Neural cell (in vitro differentiated cells): ENCODE data around the gene CFAP92. TPM values are rescaled to one million over a fixed set of nuclear protein-coding genes. Genes with fewer than 3 reads are reported as not detected.

ENCODE experiments used
- H2AFZ ChIP-seq: fragments of 200-600, 300-800 bp; sonication (generic), shearing (Covaris generic); 2 replicates; pipeline ENCODE4 v1.6.0; 2014; ENCODE audit warnings: low read depth, mild to moderate bottlenecking, antibody characterized with exemption, low read length, moderate library complexity
- H3F3A ChIP-seq: fragments of 200-600 bp; shearing (Covaris generic); 2 replicates; pipeline ENCODE4 v1.6.1; 2016; ENCODE audit warnings: mild to moderate bottlenecking, moderate library complexity, mixed read lengths, antibody characterized with exemption, low read length; ENCODE audit not compliant: insufficient read depth, poor library complexity, severe bottlenecking
- H3K27ac ChIP-seq: fragments of 200-600, 300-800 bp; sonication (generic), shearing (Covaris generic); 2 replicates; pipeline ENCODE4 v1.5.1; 2014; ENCODE audit warnings: mild to moderate bottlenecking, low read length, moderate library complexity
- H3K27me3 ChIP-seq: fragments of 300-800, 200-600 bp; sonication (generic), shearing (Covaris generic); 2 replicates; pipeline ENCODE4 v1.6.0; 2014; ENCODE audit warnings: mild to moderate bottlenecking, low read depth, low read length, moderate library complexity; ENCODE audit not compliant: insufficient read depth
- H3K36me3 ChIP-seq: fragments of 300-800, 200-600 bp; sonication (generic), shearing (Covaris generic); 2 replicates; pipeline ENCODE4 v1.5.1; 2014; ENCODE audit warnings: mild to moderate bottlenecking, antibody characterized with exemption, low read length, moderate library complexity; ENCODE audit not compliant: insufficient read depth
- H3K4me2 ChIP-seq: fragments of 300-800, 200-600 bp; sonication (generic), shearing (Covaris generic); 2 replicates; pipeline ENCODE4 v1.6.0; 2014; ENCODE audit warnings: mild to moderate bottlenecking, low read length
- H3K4me3 ChIP-seq: fragments of 300-800, 200-600 bp; sonication (generic), shearing (Covaris generic); 2 replicates; pipeline ENCODE4 v1.5.1; 2014; ENCODE audit warnings: mild to moderate bottlenecking, low read length, moderate library complexity
- H3K79me2 ChIP-seq: fragments of 200-600 bp; shearing (Covaris generic); replicated peaks from 2 replicates; pipeline ENCODE4 v1.6.0; 2014; ENCODE audit warnings: mild to moderate bottlenecking, low read length, moderate library complexity; ENCODE audit not compliant: insufficient read depth
- H3K9ac ChIP-seq: fragments of 300-800, 200-600 bp; sonication (generic), shearing (Covaris generic); 2 replicates; pipeline ENCODE4 v1.6.1; 2016; ENCODE audit warnings: mild to moderate bottlenecking, low read length, mixed read lengths
- H3K9me2 ChIP-seq: fragments of 200-600 bp; shearing (Covaris generic); 2 replicates; pipeline ENCODE4 v1.6.1; 2016; ENCODE audit warnings: mild to moderate bottlenecking, low read length, mixed read lengths; ENCODE audit not compliant: insufficient read depth
- H3K9me3 ChIP-seq: fragments of 200-600, 300-800 bp; sonication (generic), shearing (Covaris generic); 2 replicates; pipeline ENCODE4 v1.6.1; 2016; ENCODE audit warnings: mild to moderate bottlenecking, mixed run types, low read length, moderate library complexity, mixed read lengths
- H4K20me1 ChIP-seq: fragments of 200-600 bp; shearing (Covaris generic); 2 replicates; pipeline ENCODE4 v1.6.1; 2016; ENCODE audit warnings: mild to moderate bottlenecking, mixed run types; ENCODE audit not compliant: insufficient read depth
- CTCF ChIP-seq: fragments of 450-650 bp; IDR thresholded peaks from 2 replicates; pipeline ENCODE4 v1.5.1; 2014; ENCODE audit warnings: antibody characterized with exemption, mild to moderate bottlenecking, moderate library complexity; ENCODE audit not compliant: poor library complexity, severe bottlenecking
- EP300 ChIP-seq: fragments of 450-650 bp; conservative IDR thresholded peaks from 2 replicates; pipeline ENCODE4 v1.6.1; 2014; ENCODE audit warnings: antibody characterized with exemption, mild to moderate bottlenecking, moderate library complexity; ENCODE audit not compliant: poor library complexity, severe bottlenecking
- EZH2 ChIP-seq: fragments of 200-600, 300-800 bp; shearing (Covaris generic), sonication (generic); IDR thresholded peaks from 2 replicates; pipeline ENCODE4 v1.6.1; 2014; ENCODE audit warnings: antibody characterized with exemption, low read length, borderline replicate concordance, mild to moderate bottlenecking; ENCODE audit not compliant: insufficient read depth, poor library complexity, severe bottlenecking
- MXI1 ChIP-seq: fragments of 450-650 bp; conservative IDR thresholded peaks from 2 replicates; pipeline ENCODE4 v1.6.1; 2014; ENCODE audit warnings: antibody characterized with exemption, mild to moderate bottlenecking; ENCODE audit not compliant: poor library complexity, severe bottlenecking
- POLR2AphosphoS5 ChIP-seq: IDR thresholded peaks from 2 replicates; pipeline ENCODE4 v1.6.1; 2012
- RAD21 ChIP-seq: fragments of 450-650 bp; conservative IDR thresholded peaks from 2 replicates; pipeline ENCODE4 v1.6.1; 2014; ENCODE audit warnings: antibody characterized with exemption, mild to moderate bottlenecking, moderate library complexity
- SMC3 ChIP-seq: fragments of 450-650 bp; conservative IDR thresholded peaks from 2 replicates; pipeline ENCODE4 v1.6.1; 2014; ENCODE audit warnings: antibody characterized with exemption, mild to moderate bottlenecking, moderate library complexity; ENCODE audit not compliant: poor library complexity
- TAF1 ChIP-seq: IDR thresholded peaks from 2 replicates; pipeline ENCODE4 v1.6.1; 2012; ENCODE audit warnings: low read depth
- polyA plus RNA-seq: library from polyadenylated mRNA; depleted of rRNA; stranded (reverse); fragments of >200 nt; gene quantifications from 2 replicates; pipeline ENCODE4 v1.2.3, GENCODE V29; 2014
- TF ChIP-seq, protein P1 (sequence below): IDR thresholded peaks from 2 replicates; pipeline ENCODE4 v1.6.1; 2012; ENCODE audit warnings: borderline replicate concordance

The CFAP92 gene
- polyA plus RNA-seq, 1 donor from 2014 or later = 0.69 TPM

DNA sequence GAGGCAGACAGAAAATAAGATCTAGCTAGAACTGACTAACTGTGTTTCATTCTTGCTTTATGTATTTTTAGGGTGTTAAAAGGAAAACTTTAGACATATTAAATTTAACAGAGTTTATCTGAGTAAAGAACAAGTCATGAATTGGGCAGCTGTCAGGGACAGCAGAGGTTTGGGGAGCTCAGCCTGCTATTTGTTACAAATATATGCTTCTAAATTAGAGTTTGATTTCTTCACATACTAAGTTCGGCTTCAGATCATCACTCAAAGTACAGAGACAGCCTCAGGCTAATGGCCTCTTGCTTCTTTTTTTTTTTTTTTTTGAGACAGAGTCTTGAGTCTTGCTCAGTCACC is 29.1 kb upstream of the CFAP92 start:
- Histone ChIP-seq H3K4me3 (no peak overlapping the region), H4K20me1 (no peaks in the 10 kb centered on the region), H3K79me2 (no peaks in the 10 kb centered on the region), H3K9me3 (no peaks in the 10 kb centered on the region), H3K36me3 (no peaks in the 10 kb centered on the region), H3K27ac (no peak overlapping the region), H3K4me2 (no peak overlapping the region), H3K9ac (no peak overlapping the region), H2AFZ (no peak overlapping the region), H3F3A (no peaks in the 10 kb centered on the region), H3K27me3 (no peaks in the 10 kb centered on the region), H3K9me2 (no peaks in the 10 kb centered on the region)
- no peak for TF ChIP-seq CTCF
- no peak for TF ChIP-seq TAF1
- TF ChIP-seq EP300 = no peak
- no peak for TF ChIP-seq POLR2AphosphoS5
- no peak for TF ChIP-seq RAD21
- no peak for TF ChIP-seq EZH2
- TF ChIP-seq, protein P1, sequence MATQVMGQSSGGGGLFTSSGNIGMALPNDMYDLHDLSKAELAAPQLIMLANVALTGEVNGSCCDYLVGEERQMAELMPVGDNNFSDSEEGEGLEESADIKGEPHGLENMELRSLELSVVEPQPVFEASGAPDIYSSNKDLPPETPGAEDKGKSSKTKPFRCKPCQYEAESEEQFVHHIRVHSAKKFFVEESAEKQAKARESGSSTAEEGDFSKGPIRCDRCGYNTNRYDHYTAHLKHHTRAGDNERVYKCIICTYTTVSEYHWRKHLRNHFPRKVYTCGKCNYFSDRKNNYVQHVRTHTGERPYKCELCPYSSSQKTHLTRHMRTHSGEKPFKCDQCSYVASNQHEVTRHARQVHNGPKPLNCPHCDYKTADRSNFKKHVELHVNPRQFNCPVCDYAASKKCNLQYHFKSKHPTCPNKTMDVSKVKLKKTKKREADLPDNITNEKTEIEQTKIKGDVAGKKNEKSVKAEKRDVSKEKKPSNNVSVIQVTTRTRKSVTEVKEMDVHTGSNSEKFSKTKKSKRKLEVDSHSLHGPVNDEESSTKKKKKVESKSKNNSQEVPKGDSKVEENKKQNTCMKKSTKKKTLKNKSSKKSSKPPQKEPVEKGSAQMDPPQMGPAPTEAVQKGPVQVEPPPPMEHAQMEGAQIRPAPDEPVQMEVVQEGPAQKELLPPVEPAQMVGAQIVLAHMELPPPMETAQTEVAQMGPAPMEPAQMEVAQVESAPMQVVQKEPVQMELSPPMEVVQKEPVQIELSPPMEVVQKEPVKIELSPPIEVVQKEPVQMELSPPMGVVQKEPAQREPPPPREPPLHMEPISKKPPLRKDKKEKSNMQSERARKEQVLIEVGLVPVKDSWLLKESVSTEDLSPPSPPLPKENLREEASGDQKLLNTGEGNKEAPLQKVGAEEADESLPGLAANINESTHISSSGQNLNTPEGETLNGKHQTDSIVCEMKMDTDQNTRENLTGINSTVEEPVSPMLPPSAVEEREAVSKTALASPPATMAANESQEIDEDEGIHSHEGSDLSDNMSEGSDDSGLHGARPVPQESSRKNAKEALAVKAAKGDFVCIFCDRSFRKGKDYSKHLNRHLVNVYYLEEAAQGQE = no peak
- no peak for TF ChIP-seq MXI1
- no peak for TF ChIP-seq SMC3

GRCh38 chr3:129022114-129023007 is 28.5 kb upstream of the CFAP92 start:
- Histone ChIP-seq H3K79me2 (no peaks in the 10 kb centered on the region), H3F3A (no peaks in the 10 kb centered on the region), H4K20me1 (no peaks in the 10 kb centered on the region), H3K4me3 (no peak overlapping the region), H3K9me3 (no peaks in the 10 kb centered on the region), H3K36me3 (no peaks in the 10 kb centered on the region), H3K4me2 (no peak overlapping the region), H3K9ac (no peak overlapping the region), H2AFZ (no peak overlapping the region), H3K9me2 (no peaks in the 10 kb centered on the region), H3K27ac (no peak overlapping the region), H3K27me3 (no peaks in the 10 kb centered on the region)
- TF ChIP-seq POLR2AphosphoS5 = no peak
- no peak for TF ChIP-seq SMC3
- no peak for TF ChIP-seq RAD21
- no peak for TF ChIP-seq CTCF
- no peak for TF ChIP-seq EZH2
- no peak for TF ChIP-seq MXI1
- TF ChIP-seq EP300 = no peak
- no peak for TF ChIP-seq TAF1
- TF ChIP-seq, protein P1 = no peak
